H9 (cell line): Measurements from ENCODE around the gene MAPK4. TPM values are rescaled to one million over a fixed set of nuclear protein-coding genes. Genes with fewer than 3 reads are reported as not detected.

Experiments
- DNase-seq: peaks from one replicate; pipeline ENCODE4 v3.0.0-alpha.2; 2017
- H2AFZ ChIP-seq: one replicate; pipeline ENCODE4 v1.6.1; 2013; ENCODE audit warnings: mild to moderate bottlenecking, low read length, control low read depth, moderate library complexity
- H2AK5ac ChIP-seq: 2 replicates; pipeline ENCODE4 v1.6.1; 2013; ENCODE audit warnings: low read length, control low read depth, mixed read lengths; ENCODE audit not compliant: insufficient read length
- H2BK120ac ChIP-seq: one replicate; pipeline ENCODE4 v1.6.1; 2013; ENCODE audit warnings: low read depth, mild to moderate bottlenecking, low read length, control low read depth, inconsistent platforms; ENCODE audit not compliant: poor library complexity, severe bottlenecking
- H2BK12ac ChIP-seq: 2 replicates; pipeline ENCODE4 v1.6.1; 2013; ENCODE audit warnings: low read length, control low read depth, mixed read lengths, low read depth; ENCODE audit not compliant: insufficient read length
- H2BK15ac ChIP-seq: 2 replicates; pipeline ENCODE4 v1.6.1; 2013; ENCODE audit warnings: low read depth, low read length, control low read depth
- H2BK20ac ChIP-seq: one replicate; pipeline ENCODE4 v1.6.1; 2013; ENCODE audit warnings: low read depth, mild to moderate bottlenecking, low read length, control low read depth, inconsistent platforms; ENCODE audit not compliant: poor library complexity, severe bottlenecking
- H2BK5ac ChIP-seq: 2 replicates; pipeline ENCODE4 v1.6.1; 2013; ENCODE audit warnings: low read length, control low read depth, mixed read lengths; ENCODE audit not compliant: insufficient read length
- H3K14ac ChIP-seq: 2 replicates; pipeline ENCODE4 v1.6.1; 2013; ENCODE audit warnings: low read length, control low read depth; ENCODE audit not compliant: insufficient read depth
- H3K18ac ChIP-seq: 2 replicates; pipeline ENCODE4 v1.6.1; 2013; ENCODE audit warnings: low read depth, mild to moderate bottlenecking, mixed read lengths, low read length, control low read depth; ENCODE audit not compliant: insufficient read length
- H3K23ac ChIP-seq: 2 replicates; pipeline ENCODE4 v1.6.1; 2013; ENCODE audit warnings: low read length, control low read depth, mixed read lengths, low read depth; ENCODE audit not compliant: insufficient read length
- H3K23me2 ChIP-seq: 2 replicates; pipeline ENCODE4 v1.6.1; 2013; ENCODE audit warnings: low read depth, mild to moderate bottlenecking, mixed read lengths, low read length, control low read depth; ENCODE audit not compliant: insufficient read length, poor library complexity, severe bottlenecking
- H3K27ac ChIP-seq: 2 replicates; pipeline ENCODE4 v1.5.1; 2013; ENCODE audit warnings: low read length, control low read depth, mixed read lengths, low read depth; ENCODE audit not compliant: insufficient read length
- H3K27me3 ChIP-seq: 2 replicates; pipeline ENCODE4 v1.6.1; 2013; ENCODE audit warnings: low read length, control low read depth, inconsistent platforms; ENCODE audit not compliant: insufficient read depth
- H3K4ac ChIP-seq: 2 replicates; pipeline ENCODE4 v1.6.1; 2013; ENCODE audit warnings: low read depth, mild to moderate bottlenecking, control low read depth, inconsistent platforms, low read length, moderate library complexity
- H3K4me1 ChIP-seq: 2 replicates; pipeline ENCODE4 v1.6.1; 2013; ENCODE audit warnings: low read length, control low read depth, inconsistent platforms; ENCODE audit not compliant: insufficient read depth
- H3K4me2 ChIP-seq: 2 replicates; pipeline ENCODE4 v1.6.1; 2013; ENCODE audit warnings: low read length, control low read depth, mixed read lengths; ENCODE audit not compliant: insufficient read length, insufficient read depth
- H3K56ac ChIP-seq: 2 replicates; pipeline ENCODE4 v1.6.1; 2013; ENCODE audit warnings: low read depth, mild to moderate bottlenecking, mixed read lengths, low read length, control low read depth; ENCODE audit not compliant: insufficient read length
- H3K79me1 ChIP-seq: 2 replicates; pipeline ENCODE4 v1.6.1; 2013; ENCODE audit warnings: low read depth, mild to moderate bottlenecking, moderate library complexity, low read length, control low read depth, inconsistent platforms; ENCODE audit not compliant: insufficient read depth, poor library complexity, severe bottlenecking
- H3K79me2 ChIP-seq: 2 replicates; pipeline ENCODE4 v1.6.1; 2013; ENCODE audit warnings: low read length, control low read depth, inconsistent platforms; ENCODE audit not compliant: insufficient read depth
- H3K9ac ChIP-seq: 2 replicates; pipeline ENCODE4 v1.6.1; 2013; ENCODE audit warnings: low read length, control low read depth, mixed read lengths; ENCODE audit not compliant: insufficient read length; ENCODE audit errors: extremely low read depth
- H3K9me3 ChIP-seq: one replicate; pipeline ENCODE4 v1.6.1; 2013; ENCODE audit warnings: low read depth, low read length, inconsistent platforms; ENCODE audit not compliant: control insufficient read depth
- H3T11ph ChIP-seq: one replicate; pipeline ENCODE4 v1.6.1; 2013; ENCODE audit warnings: mild to moderate bottlenecking, low read length, control low read depth, inconsistent platforms
- H4K20me1 ChIP-seq: one replicate; pipeline ENCODE4 v1.6.1; 2013; ENCODE audit not compliant: control insufficient read depth, insufficient read length, insufficient read depth
- H4K5ac ChIP-seq: 2 replicates; pipeline ENCODE4 v1.6.1; 2013; ENCODE audit warnings: low read depth, mild to moderate bottlenecking, mixed read lengths, low read length, control low read depth; ENCODE audit not compliant: insufficient read length
- H4K8ac ChIP-seq: replicated peaks from 2 replicates; pipeline ENCODE4 v1.6.1; 2013; ENCODE audit warnings: low read length, control low read depth, mixed read lengths, low read depth; ENCODE audit not compliant: insufficient read length
- H4K91ac ChIP-seq: 2 replicates; pipeline ENCODE4 v1.6.1; 2013; ENCODE audit warnings: low read depth, mild to moderate bottlenecking, moderate library complexity, mixed read lengths, low read length, control low read depth; ENCODE audit not compliant: insufficient read length
- H3K27ac Mint-ChIP-seq, 3 experiments: 2 replicates in 2 of 3; 3 replicates in 1 of 3; pipeline ENCODE4 v1.8.0; 2020 to 2021; ENCODE audit warnings: mixed read lengths in 3 of 3, mild to moderate bottlenecking in 1 of 3, moderate library complexity in 1 of 3
- H3K27me3 Mint-ChIP-seq: 2 replicates; pipeline ENCODE4 v1.8.0; 2021; ENCODE audit warnings: low read depth, mild to moderate bottlenecking, moderate library complexity, mixed read lengths
- H3K36me3 Mint-ChIP-seq, 3 experiments: 2 replicates in 2 of 3; 3 replicates in 1 of 3; pipeline ENCODE4 v1.8.0; 2020 to 2021; ENCODE audit warnings: low read depth in 3 of 3, mixed read lengths in 3 of 3; ENCODE audit not compliant: insufficient read depth in 1 of 3
- H3K4me1 Mint-ChIP-seq, 2 experiments: 2 replicates each; pipeline ENCODE4 v1.8.0; 2020; ENCODE audit warnings: mixed read lengths in 2 of 2
- H3K4me3 Mint-ChIP-seq, 2 experiments: 2 replicates in 1 of 2; 3 replicates in 1 of 2; pipeline ENCODE4 v1.8.0; 2020 to 2021; ENCODE audit warnings: mild to moderate bottlenecking in 2 of 2, mixed read lengths in 2 of 2, moderate library complexity in 1 of 2
- H3K9me3 Mint-ChIP-seq, 2 experiments: 2 replicates in 1 of 2; 3 replicates in 1 of 2; pipeline ENCODE4 v1.8.0; 2020; ENCODE audit warnings: mild to moderate bottlenecking in 2 of 2, mixed read lengths in 2 of 2, moderate library complexity in 1 of 2
- CTCF ChIP-seq: fragments of 200-600 bp; sonication (generic); conservative IDR thresholded peaks from 3 replicates; pipeline ENCODE4 v1.8.0; 2021; ENCODE audit warnings: antibody characterized with exemption, mild to moderate bottlenecking
- WGBS: extraction: QIAGEN DNeasy Blood & Tissue Kit; methylation state at CpG from one replicate; pipeline ENCODE4 v1.1.7; 2013; ENCODE audit warnings: missing lambda C conversion rate, low lambda C conversion rate, mixed read lengths; ENCODE audit not compliant: insufficient read length; ENCODE audit errors: extremely low coverage; 5-methylcytosine and 5-hydroxymethylcytosine counted together
- total RNA-seq: library from RNA; stranded (reverse); gene quantifications from 2 replicates; pipeline ENCODE4 v1.2.1, GENCODE V29; 2021

MAPK4 gene
- total RNA-seq, 1 experiment from 2014 or later, result 1.6 TPM

- Mint-ChIP-seq H3K36me3 (no peaks in the 10 kb centered on the region), H3K9me3 (no peaks in the 10 kb centered on the region; a peak in 1 of 5 replicates), H3K27me3 (peaks cover under 1% of the 10 kb centered on the region; the same call in 1 of the 2 replicates), H3K4me3 (no peak overlapping the region), H3K27ac (no peak overlapping the region), H3K4me1 (peaks cover 2% of the 10 kb centered on the region in 2 experiments; a peak in 3 of 4 replicates)
- Histone ChIP-seq H2BK12ac (no peak overlapping the region), H2AFZ (no peak overlapping the region), H3K9me3 (no peaks in the 10 kb centered on the region), H3K23ac (no peak overlapping the region), H2BK120ac (no peak overlapping the region), H3K56ac (no peak overlapping the region), H2BK5ac (no peak overlapping the region), H3K14ac (no peak overlapping the region), H4K5ac (no peak overlapping the region), H3K9ac (no peak overlapping the region), H3T11ph (no peak overlapping the region), H4K8ac (no peak overlapping the region), H3K27ac (no peak overlapping the region), H3K27me3 (no peaks in the 10 kb centered on the region), H2AK5ac (no peak overlapping the region), H3K79me2 (no peaks in the 10 kb centered on the region), H3K4me2 (no peak overlapping the region), H2BK15ac (no peak overlapping the region), H2BK20ac (no peak overlapping the region), H3K4ac (no peak overlapping the region), H3K79me1 (no peaks in the 10 kb centered on the region), H4K91ac (no peak overlapping the region), H3K4me1 (no peaks in the 10 kb centered on the region), H3K23me2 (no peaks in the 10 kb centered on the region), H4K20me1 (no peaks in the 10 kb centered on the region), H3K18ac (no peak overlapping the region)
- TF ChIP-seq CTCF, result no peak
- WGBS, result no CpG with 5 or more reads among the region's 7 CpGs
- DNase-seq, result no peak
Measured at GRCh38 chr18:50738098-50738757, 178.3 kb downstream of the MAPK4 start.
